NCI-H2227 (cell line): ENCODE data around the gene CLBA1.
"Not testable (repeated sequence)": the region's sequence is repeated elsewhere in the genome, so short reads cannot be mapped to it uniquely, and the experiment has no call there.

Source experiments
- DNase-seq: peaks from one replicate; lab custom pipeline; 2025; ENCODE audit not compliant: unreplicated experiment; lab: John Stamatoyannopoulos, UW

Gene CLBA1

GRCh38 chr14:105022276-105022670 is 36.7 kb downstream of the CLBA1 start:
- DNase-seq: no peak

GRCh38 chr14:105023144-105023543 is 37.6 kb downstream of the CLBA1 start:
- DNase-seq: no peak

GRCh38 chr14:105023791-105024480 is 38.3 kb downstream of the CLBA1 start:
- DNase-seq: no peak

- no peak for DNase-seq
These were observed 39.8 kb downstream of the CLBA1 start for GRCh38 chr14:105025429-105025828.

- no peak for DNase-seq
These were observed 40.6 kb downstream of the CLBA1 start for GRCh38 chr14:105026033-105026785.

GRCh38 chr14:105026802-105027563 is 41.4 kb downstream of the CLBA1 start:
- no peak for DNase-seq

DNA sequence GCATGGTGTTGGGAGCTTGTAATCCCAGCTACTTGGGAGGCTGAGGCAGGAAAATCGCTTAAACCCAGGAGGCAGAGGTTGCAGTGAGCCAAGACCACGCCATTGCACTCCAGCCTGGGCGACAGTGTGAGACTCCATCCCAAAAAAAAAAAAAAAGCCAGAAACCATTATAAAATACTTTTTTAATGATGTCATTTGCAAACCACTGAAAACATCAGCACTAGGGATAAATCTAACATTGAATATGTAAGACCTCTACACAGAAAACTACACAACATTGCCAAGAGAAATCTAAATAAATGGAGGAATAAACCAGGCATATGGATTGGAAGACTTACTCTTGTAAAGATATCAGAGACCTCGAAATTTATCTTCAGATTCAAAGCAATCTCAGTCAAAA is 42.1 kb downstream of the CLBA1 start:
- DNase-seq: not testable (repeated sequence)

DNA sequence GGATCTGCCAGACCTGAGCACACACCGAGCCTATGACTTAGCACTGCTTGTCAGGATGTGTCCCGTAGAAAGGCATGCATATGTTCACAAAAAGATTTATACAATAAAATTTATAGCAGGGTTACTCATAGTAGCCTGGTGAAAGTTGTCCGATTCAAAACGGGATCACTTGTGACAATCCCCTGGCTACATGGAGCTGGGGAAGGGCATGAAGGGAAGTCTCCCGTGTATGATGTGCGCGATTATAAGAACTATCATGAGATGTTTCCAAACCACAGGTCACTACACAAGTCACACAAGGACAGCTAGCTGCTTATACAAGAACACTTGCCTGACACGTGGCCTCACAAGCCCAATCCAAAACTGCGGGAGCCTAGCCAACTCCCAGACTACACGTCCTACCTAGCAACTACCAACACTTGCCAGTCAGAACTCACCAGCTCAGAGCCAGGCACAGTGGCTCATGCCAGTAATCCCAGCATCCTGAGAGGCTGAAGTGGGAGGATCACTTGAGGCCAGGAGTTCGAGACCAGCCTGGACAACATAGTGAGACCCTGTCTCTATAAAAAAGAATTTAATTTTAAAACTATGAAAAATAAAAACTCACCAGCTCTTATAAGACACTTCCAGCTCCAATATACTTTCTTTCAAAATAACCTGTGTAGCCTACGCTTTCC is 42.8 kb downstream of the CLBA1 start:
- no peak for DNase-seq

DNA sequence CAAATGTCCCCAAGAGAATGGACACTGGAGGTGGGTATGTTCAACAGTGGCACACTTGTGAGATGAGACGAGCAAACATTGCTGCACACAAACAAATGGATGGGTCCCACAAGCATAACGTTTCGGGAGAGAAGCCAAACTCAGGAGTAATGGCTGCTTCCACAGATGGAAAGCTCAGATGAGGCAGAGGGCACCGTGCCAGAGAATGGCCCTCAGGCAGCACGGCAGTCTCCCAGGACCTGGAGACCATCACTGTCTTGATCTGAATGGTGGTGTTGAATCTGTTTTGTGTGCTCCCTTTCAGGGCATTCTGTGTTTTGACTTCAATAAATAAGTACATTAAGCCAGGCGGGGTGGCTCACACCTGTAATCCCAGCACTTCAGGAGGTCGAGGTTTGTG is 43.8 kb downstream of the CLBA1 start:
- DNase-seq: no peak

DNA sequence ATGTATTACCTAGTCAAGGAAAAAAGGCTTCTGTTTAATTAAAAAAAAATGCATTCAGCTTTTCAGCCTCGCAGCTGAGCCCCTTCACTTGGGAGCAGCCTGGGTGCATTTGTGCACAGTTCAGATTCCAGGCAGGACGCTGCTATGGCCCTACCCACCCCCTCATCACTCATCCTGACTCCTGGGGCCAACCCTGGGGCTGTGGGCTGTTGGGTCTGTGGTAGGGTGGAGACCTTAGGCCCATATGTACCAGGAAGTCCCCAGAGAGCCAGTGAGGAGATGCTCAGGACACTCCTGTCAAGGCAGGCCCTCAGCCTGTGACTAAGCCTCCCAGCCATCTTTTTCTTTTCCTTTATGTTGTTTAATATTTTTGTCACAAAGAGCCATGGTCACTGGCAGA is 44.6 kb downstream of the CLBA1 start:
- no peak for DNase-seq

GRCh38 chr14:105030836-105031396 is 45.3 kb downstream of the CLBA1 start:
- no peak for DNase-seq

- DNase-seq: not testable (repeated sequence)
These were observed 46.9 kb downstream of the CLBA1 start for GRCh38 chr14:105032451-105032901.

DNA sequence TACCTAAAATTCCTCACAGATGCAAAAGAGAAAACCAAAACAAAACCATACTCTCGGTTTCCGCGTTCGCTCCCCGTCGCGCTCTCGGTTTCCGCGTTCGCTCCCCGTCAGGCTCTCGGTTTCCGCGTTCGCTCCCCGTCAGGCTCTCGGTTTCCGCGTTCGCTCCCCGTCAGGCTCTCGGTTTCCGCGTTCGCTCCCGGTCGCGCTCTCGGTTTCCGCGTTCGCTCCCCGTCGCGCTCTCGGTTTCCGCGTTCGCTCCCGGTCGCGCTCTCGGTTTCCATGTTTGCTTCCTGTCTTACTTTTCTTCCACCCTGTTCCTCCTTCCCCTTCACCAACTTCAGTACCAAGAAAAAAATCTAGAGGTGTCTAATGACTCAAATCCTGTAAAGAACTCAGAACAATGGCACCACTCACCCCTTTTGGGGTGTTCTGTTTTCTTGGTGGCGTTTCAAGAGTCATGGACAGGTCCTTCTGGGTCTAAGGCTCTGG is 47.9 kb downstream of the CLBA1 start:
- not testable (repeated sequence) for DNase-seq

- no peak for DNase-seq
These were observed 48.9 kb downstream of the CLBA1 start for GRCh38 chr14:105034315-105035039.

GRCh38 chr14:105035616-105036015 is 50.0 kb downstream of the CLBA1 start:
- not testable (repeated sequence) for DNase-seq

DNA sequence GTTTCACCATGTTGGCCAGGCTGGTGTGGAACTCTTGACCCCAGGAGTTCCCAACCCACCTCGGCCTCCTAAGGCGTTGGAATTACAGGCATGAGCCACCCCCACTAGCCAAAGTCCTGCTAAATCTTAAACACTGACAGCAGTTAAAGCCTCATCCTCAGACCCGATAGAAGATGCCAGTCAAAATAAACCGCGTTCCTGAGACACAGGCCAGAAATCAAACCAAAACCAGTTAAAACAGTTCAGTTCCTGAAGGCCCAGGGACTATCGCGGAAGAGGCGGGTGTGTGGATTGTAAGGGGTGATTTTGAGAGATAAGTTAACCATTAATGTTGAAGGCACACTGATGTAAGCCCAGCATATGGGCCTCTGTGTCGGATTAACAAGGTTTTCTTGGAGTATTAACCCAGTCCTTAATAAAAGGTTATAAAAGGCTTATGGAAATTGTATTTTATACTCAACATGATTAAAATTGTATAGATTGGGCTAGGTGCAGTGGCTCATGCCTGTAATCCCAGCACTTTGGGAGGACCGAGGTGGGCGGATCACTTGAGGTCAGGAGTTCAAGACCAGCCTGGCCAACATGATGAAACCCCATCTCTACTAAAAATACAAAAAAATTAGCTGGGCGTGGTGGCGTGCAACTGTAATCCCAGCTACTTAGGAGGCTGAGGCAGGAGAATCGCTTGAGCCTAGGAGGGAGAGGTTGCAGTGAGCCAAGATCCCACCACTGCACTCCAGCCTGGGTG is 54.0 kb downstream of the CLBA1 start:
- no peak for DNase-seq

DNA sequence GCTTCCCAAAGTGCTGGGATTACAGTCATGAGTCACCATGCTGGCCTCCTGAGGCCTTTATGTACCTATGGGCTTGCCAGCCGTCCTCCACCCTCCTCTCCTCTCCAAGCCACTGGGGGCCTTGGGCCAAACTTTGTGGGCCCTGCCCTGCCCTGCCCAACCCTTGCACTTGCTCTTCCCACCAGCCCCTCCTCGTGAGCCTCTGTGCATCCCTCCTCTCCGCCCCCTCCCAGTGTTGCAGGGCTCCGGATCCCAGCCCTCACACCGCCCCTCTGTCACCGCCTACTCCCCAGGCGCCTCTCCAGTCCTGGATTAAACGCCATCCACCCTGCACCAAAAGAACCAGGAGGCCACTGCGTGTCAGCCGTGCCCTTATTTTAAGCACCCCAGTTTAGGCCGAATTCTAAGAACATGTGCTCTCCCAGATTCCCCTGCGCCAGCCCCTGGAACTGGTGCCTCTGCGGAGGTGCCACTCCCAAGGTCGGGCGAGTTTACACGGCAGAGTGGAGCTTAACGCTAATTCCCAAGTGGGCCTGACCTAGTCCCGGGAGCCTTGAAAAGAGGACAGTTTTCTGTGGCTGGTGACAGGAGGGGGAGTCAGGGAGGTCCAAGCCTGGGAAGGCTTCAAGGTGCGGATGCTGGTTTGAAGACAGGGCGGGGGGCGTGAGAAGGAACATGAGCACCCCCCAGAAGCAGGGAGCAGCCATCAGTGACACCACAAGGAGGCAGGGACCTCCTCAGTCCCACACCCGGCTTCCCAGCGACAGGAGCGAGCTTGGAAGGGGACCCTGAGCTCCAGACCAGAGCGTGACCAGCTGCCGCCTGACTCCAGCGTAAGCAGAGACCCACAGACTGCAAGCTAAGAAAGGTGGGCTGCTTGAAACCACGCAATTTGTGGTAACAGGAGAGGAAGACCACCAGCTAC is 56.5 kb downstream of the CLBA1 start:
- DNase-seq: no peak

GRCh38 chr14:105042813-105043212 is 57.2 kb downstream of the CLBA1 start:
- DNase-seq: no peak
